Hematopoietic multipotent progenitor cell treated with erythropoietin and hydrocortisone succinate and interleukin-3 and kit ligand, for 4 days (in vitro differentiated cells): Measurements from ENCODE around the gene HSPB8.

Source experiments
- DNase-seq: peaks from one replicate; pipeline ENCODE4 v3.0.0-alpha.2; 2015

Gene HSPB8

GRCh38 chr12:119178544-119179334 is at the start of gene HSPB8:
Gene HSPB8 (plus strand): TSS chr12:119178931. CDS start chr12:119179313, 382 bp downstream.
- DNase-seq: no peak

- DNase-seq: no peak
Measured at GRCh38 chr12:119129827-119130434, 48.8 kb upstream of the HSPB8 start.

GRCh38 chr12:119130523-119130922 is 48.2 kb upstream of the HSPB8 start:
- DNase-seq: no peak

- no peak for DNase-seq
Measured at GRCh38 chr12:119134284-119135072, 44.3 kb upstream of the HSPB8 start.

GRCh38 chr12:119136811-119137410 is 41.8 kb upstream of the HSPB8 start:
- no peak for DNase-seq

GRCh38 chr12:119139448-119139847 is 39.3 kb upstream of the HSPB8 start:
- DNase-seq: no peak

- DNase-seq: no peak
Measured at GRCh38 chr12:119145367-119145766, 33.4 kb upstream of the HSPB8 start.

GRCh38 chr12:119147847-119148448 is 30.8 kb upstream of the HSPB8 start:
- no peak for DNase-seq

GRCh38 chr12:119149270-119149669 is 29.5 kb upstream of the HSPB8 start:
- no peak for DNase-seq

GRCh38 chr12:119151445-119152026 is 27.2 kb upstream of the HSPB8 start:
- DNase-seq: no peak

GRCh38 chr12:119153477-119154434 is 25.0 kb upstream of the HSPB8 start:
- peak; percentile 89 for DNase-seq

- DNase-seq: peak; percentile 23
Measured at GRCh38 chr12:119154435-119154818, 24.3 kb upstream of the HSPB8 start.

GRCh38 chr12:119156401-119157044 is 22.2 kb upstream of the HSPB8 start:
- no peak for DNase-seq

GRCh38 chr12:119157528-119157927 is 21.2 kb upstream of the HSPB8 start:
- DNase-seq: no peak

- no peak for DNase-seq
Measured at GRCh38 chr12:119157978-119158377, 20.8 kb upstream of the HSPB8 start.

GRCh38 chr12:119158402-119158801 is 20.3 kb upstream of the HSPB8 start:
- no peak for DNase-seq

- DNase-seq: no peak
Measured at GRCh38 chr12:119159844-119160243, 18.9 kb upstream of the HSPB8 start.

- DNase-seq: no peak
Measured at GRCh38 chr12:119167902-119168301, 10.8 kb upstream of the HSPB8 start.

GRCh38 chr12:119168721-119169120 is 10.0 kb upstream of the HSPB8 start:
- DNase-seq: no peak

- DNase-seq: no peak
Measured at GRCh38 chr12:119169150-119169549, 9.6 kb upstream of the HSPB8 start.

- no peak for DNase-seq
Measured at GRCh38 chr12:119171291-119171690, 7.4 kb upstream of the HSPB8 start.
